ENCODE results near the gene MFAP2. TPM values are rescaled to one million over a fixed set of nuclear protein-coding genes. Genes with fewer than 3 reads are reported as not detected.
A peak's percentile ranks its signal among the peaks of the same experiment; 100 is the strongest.

Gene MFAP2
- total RNA-seq (10 to 100 TPM in 3 of 4 donors, 1 to 10 TPM in 1; 7.1 to 26.6 (median 14.1) TPM), polyA plus RNA-seq (1 to 10 TPM in 2 of 3 donors, not detected in 1; 3.6 to 7.4 TPM)

- Histone ChIP-seq H3K36me3 (peaks cover 0 to 2% (median under 1%) of the 10 kb centered on the region in 4 donors), H3K27ac (peak within 1 kb of the TSS; percentile 67 to 83 (median 76)), H3K9me3 (no peaks in the 10 kb centered on the region), H3K4me3 (peak within 1 kb of the TSS; percentile 46 to 60 (median 50)), H3K4me1 (peaks cover 2 to 43% (median 26%) of the 10 kb centered on the region in 4 donors), H3K27me3 (peaks cover 3 to 22% (median 14%) of the 10 kb centered on the region in 3 donors)
- 8 to 9% methylated on average over 53 of the region's 53 CpGs for WGBS, 2 donors
- no peak for DNase-seq
- TF ChIP-seq EP300 (IDR thresholded peaks at IDR 0.05) (no peak), POLR2AphosphoS5 (IDR thresholded peaks at IDR 0.05) (no peak), CTCF (IDR thresholded peaks at IDR 0.05) (no peak), POLR2A (IDR thresholded peaks at IDR 0.05) (no peak)
- intact Hi-C loops (cut with DNase I), result no loop called here
Observed at GRCh38 chr1:16980473-16981268, at the start of gene MFAP2. Gene MFAP2, minus strand, starts transcription at chr1:16980620. Its CDS starts 2,347 bp downstream, at chr1:16978273.

GRCh38 chr1:17030206-17030605 lies 49.8 kb upstream of the MFAP2 start:
- H3K27ac ChIP-seq, result no peak overlapping the region
- no peak for DNase-seq
- intact Hi-C loops (cut with DNase I), result no loop called here
- no peaks in the 10 kb centered on the region for H3K9me3 ChIP-seq
- no peaks in the 10 kb centered on the region for H3K27me3 ChIP-seq
- H3K4me3 ChIP-seq, result no peak overlapping the region
- peaks cover 0 to 11% (median 0%) of the 10 kb centered on the region in 4 donors for H3K4me1 ChIP-seq
- TF ChIP-seq CTCF (IDR thresholded peaks at IDR 0.05) (no peak), POLR2A (IDR thresholded peaks at IDR 0.05) (no peak), POLR2AphosphoS5 (IDR thresholded peaks at IDR 0.05) (no peak), EP300 (IDR thresholded peaks at IDR 0.05) (no peak)
- H3K36me3 ChIP-seq, result peaks cover 12 to 86% (median 49%) of the 10 kb centered on the region in 4 donors
- 88 to 90% methylated on average over 4 of the region's 4 CpGs for WGBS, 2 donors

- no peaks in the 10 kb centered on the region for H3K27me3 ChIP-seq
- no peak overlapping the region for H3K4me3 ChIP-seq
- TF ChIP-seq EP300 (IDR thresholded peaks at IDR 0.05) (no peak), CTCF (IDR thresholded peaks at IDR 0.05) (no peak), POLR2A (IDR thresholded peaks at IDR 0.05) (no peak)
- WGBS, 2 donors, result 83 to 87% methylated on average over 5 of the region's 5 CpGs
- intact Hi-C loops (cut with DNase I), result no loop called here
- H3K36me3 ChIP-seq, result peaks cover 14 to 95% (median 59%) of the 10 kb centered on the region in 4 donors
- H3K9me3 ChIP-seq, result no peaks in the 10 kb centered on the region
- peaks cover 0 to 11% (median 0%) of the 10 kb centered on the region in 4 donors for H3K4me1 ChIP-seq
- no peak overlapping the region for H3K27ac ChIP-seq
- DNase-seq, result peak; percentile 40
Observed at GRCh38 chr1:17028662-17029188, 48.3 kb upstream of the MFAP2 start.

- intact Hi-C loops (cut with DNase I), result no loop called here
- Histone ChIP-seq H3K36me3 (peaks cover 21 to 95% (median 65%) of the 10 kb centered on the region in 4 donors), H3K27ac (no peak overlapping the region), H3K4me3 (no peak overlapping the region), H3K9me3 (no peaks in the 10 kb centered on the region), H3K27me3 (no peaks in the 10 kb centered on the region), H3K4me1 (peaks cover 0 to 11% (median 0%) of the 10 kb centered on the region in 4 donors)
- WGBS, 2 donors, result 65 to 83% methylated on average over 2 of the region's 2 CpGs
- DNase-seq, result peak; percentile 30
- TF ChIP-seq POLR2A (IDR thresholded peaks at IDR 0.05) (no peak), POLR2AphosphoS5 (IDR thresholded peaks at IDR 0.05) (no peak), CTCF (IDR thresholded peaks at IDR 0.05) (no peak), EP300 (IDR thresholded peaks at IDR 0.05) (no peak)
Observed at GRCh38 chr1:17027900-17028299, 47.5 kb upstream of the MFAP2 start.
